GM21786 (cell line): ENCODE data around the gene DPH7.
"Not testable (repeated sequence)": the region's sequence is repeated elsewhere in the genome, so short reads cannot be mapped to it uniquely, and the experiment has no call there.

Experiments used
- ATAC-seq: cut with Tn5 transposase; IDR thresholded peaks from one replicate; pipeline ENCODE4 v1.9.1; 2021; ENCODE audit not compliant: unreplicated experiment

DPH7 gene

DNA sequence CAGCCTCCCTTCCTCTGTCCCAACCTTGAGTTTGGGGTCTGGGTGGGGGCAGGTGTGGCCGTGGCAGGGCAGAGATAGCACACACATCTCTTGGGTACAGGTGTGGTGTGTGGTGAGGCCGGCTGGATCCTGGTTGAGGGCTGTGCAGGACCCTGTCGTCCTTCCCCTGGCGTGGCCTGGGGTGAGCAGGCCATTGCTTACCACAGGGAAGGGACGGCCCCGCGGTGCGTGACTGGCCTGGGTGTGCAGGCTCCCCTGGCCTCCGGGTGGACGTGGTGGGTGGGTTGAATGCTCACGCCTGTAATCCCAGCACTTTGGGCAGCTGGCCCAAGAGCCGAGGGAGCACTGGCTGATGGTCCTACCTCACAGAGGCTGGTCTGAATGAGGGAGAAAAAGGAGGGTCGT is 28.0 kb upstream of the DPH7 start:
- no peak for ATAC-seq

DNA sequence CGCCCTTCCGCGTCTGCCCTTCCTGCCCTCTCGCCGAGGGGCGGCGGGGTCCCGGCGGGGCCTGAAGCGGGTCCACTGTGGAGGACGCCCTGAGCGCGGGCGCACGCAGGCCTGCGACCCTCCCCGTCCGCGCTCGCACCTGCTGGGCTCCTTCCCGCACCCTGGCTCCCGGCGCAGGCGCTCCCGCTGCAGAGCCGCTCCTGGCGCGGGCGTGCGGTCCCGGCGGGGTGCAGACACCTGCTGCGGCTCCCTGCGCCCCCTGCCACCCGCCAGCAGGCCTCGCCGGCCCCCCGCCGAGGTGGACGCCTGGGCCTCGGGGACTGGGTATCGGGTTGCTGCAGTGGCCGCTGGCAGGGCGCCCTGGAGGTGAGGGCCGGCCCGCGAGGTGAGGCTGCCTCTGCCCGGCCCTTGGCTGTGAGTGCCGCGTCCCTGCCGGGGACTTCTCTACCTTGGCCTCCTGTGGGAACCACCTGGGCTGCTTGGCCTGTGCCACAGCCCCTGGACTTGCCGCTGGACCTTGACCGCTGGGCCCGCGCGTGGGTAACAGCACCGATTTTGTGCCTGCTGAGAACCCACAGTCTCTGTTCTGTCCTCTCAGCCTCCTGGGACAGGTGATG is 27.4 kb upstream of the DPH7 start:
- peak; percentile 11 for ATAC-seq

DNA sequence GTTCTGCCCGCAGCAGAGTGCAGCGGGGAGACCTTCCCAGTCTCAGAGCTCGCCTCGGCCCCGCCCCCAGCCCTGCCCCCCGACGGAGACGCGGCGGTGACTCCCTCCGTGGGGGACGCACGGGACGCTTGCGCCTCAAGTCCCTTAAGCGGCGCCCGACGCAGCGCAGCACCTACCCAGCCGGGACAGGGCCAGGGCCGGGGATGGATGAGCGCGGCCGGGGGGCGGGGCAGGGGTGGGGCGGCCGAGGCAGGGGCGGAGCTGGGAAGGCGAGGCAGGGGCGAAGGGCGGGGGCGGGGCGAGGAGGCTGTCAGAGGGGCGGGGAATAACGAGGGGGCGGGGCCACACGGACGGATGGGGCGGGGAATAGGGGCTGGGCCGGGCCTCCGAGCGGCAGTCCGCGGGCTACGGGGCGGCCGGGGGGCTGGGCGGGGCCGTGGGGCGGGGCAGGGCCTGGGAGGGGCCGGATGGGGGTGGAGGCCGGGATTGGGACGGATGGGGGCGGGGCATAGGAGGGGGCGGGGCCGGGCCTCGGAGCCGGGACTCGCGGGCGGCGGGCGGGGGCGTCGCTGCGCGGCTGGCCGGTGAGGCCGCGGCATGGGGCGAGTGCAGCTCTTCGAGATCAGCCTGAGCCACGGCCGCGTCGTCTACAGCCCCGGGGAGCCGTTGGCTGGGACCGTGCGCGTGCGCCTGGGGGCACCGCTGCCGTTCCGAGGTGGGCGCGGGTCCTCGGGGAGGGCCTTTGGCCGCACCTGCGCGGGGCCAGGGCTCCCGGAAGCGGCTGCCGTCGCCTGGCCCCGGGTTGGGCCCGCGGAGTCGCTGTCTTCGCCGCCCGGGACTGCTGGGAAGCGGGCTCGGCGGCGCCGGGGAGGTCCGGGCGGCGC is 26.6 kb upstream of the DPH7 start, which contains the start of gene ARRDC1:
Gene ARRDC1, plus strand, starts transcription at position 566 of the 884 bp plus-strand sequence. Its CDS starts 32 bp downstream, at position 598.
- ATAC-seq, result peak; percentile 75

DNA sequence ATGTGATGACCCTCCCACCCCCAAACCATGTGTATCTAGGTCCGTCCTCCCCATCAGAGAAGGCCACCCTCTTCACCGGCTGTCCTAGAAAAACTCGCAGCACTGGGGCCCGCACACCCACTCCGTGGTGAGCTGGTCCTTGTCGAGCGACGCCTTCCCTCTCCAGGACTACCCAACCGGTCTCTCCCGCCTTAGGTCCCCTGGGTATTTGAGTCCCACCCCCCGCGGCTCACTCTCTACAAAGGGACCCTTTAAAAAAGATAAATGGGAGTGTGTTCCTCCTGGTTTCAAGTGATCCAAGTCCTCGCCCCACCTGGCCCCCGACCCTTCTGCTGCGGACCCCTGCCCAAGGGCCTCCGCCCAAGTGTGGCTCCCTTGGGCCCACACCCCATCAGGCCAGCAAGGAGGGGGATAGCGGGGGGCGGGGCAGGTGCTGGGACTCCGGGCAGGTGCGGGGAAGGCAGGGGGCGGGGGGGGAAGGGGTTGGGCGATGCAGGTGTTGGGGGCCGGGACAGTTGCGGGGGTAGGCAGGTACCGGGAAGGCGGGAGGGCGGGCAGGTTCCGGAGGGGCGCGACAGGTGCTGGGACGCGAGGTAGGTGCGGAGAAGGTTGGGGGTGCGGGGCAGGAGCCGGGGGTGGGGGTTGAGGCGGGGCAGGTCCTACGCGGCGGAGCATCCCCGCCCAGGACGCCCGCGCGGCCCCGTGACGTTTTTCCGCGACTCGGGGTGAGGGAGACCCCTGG is 25.8 kb upstream of the DPH7 start:
- no peak for ATAC-seq

DNA sequence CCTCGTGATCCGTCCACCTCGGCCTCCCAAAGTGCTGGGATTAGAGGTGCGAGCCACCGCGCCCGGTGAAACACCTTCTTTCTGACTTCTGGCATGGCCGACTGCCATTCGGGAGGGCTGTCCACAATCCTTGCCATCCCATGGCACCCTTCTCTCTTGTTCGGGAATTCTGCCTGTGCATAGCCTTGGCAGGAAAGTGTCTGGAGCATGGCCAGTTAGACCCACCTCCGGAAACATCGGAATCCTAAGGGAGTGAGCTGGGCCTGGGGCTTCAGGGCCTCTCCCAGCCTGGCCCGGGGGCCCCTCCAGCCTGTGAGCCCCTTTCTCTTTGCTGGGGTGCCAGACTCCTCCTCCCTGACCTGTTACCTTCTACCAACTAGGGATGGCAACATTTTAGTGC is 25.2 kb upstream of the DPH7 start:
- ATAC-seq, result no peak

DNA sequence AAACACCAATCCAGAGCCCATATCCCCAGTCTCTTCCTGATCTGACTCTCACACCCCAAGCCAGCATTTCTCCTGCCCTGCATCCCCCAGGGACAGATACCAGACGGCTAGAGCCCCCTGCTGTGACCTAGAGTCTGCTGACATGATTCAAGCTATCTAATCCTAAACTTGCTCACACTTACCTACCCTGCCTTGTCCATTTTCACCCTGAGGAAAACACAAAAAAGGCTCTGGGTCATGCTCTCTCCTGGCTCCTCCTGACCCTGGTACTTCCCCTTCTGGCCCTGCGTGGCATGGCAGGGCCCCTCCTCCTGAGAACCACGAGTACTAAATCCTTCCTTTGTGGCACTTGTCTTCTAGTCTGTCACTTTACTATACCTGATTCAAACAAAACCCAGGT is 23.9 kb upstream of the DPH7 start:
- ATAC-seq, result no peak

DNA sequence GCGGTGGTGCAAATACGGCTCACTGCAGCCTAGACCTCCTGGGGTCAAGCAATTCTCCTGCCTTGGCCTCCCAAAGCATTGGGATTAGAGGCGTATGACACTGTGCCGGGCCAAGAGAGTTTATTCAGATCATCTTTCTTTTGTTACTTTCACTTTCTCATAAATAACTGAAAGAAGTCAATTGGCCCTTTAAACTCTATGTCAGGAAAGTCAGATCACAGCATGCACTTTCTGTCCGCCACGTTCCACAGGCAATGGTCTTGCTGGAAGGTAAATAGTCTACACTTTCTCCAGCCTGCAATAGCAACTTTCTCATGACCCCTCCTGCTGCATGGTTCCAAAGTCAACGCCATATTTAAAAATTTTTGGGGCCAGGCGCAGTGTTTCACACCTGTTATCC is 20.2 kb upstream of the DPH7 start:
- no peak for ATAC-seq

DNA sequence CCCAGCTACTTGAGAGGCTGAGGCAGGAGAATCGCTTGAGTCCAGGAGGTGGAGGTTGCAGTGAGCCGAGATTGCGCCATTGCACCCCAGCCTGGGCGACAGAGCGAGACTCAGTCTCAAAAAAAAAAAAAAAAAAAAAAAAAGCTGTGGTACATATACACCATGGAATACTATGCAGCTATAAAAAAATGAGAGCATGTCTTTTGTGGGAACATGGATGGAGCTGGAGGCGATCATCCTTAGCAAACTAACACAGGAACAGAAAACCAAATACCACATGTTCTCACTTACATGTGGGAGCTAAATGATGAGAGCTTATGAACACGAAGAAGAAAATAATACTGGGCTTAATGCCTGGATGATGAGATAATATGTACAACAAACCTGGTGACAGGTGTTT is 17.9 kb upstream of the DPH7 start:
- ATAC-seq, result not testable (repeated sequence)

DNA sequence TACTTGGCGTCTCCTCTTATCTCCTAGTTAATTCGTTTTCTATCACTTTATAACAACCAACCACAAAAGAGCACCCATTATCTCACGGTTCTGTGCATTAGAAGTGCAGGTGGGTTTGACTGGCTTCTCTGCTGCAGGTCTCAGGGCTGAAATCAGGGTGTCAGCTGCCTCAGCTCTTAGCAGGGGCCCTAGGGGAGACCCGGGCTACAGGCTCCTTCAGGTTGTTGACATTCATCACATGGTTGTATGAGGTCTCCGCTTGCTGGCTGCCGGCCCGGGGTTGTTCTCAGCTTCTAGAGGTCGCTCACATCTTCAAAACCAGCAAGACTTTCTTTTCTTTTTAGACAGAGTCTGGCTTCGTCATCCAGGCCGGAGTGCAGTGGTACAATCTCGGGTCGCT is 14.5 kb upstream of the DPH7 start:
- no peak for ATAC-seq

DNA sequence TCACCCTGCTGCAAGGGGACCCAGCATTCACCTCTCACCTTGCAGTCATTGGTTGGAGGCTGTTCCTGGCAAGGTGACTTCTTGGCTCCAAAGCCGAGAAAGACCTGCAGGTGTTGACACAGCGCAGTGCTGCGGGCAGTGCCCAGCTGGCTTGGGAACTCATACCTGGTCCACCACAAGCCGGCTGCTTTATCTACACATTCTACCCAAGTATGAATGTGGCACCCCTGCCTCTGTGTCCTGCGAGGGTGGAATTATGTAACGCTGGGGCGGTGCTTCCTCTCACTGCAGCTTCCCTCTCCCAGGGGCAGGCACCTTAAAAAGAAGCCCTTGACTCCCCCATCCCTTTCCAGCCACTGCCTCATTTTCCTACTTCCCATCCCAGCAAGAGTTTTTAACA is 14.0 kb upstream of the DPH7 start:
- ATAC-seq, result no peak

DNA sequence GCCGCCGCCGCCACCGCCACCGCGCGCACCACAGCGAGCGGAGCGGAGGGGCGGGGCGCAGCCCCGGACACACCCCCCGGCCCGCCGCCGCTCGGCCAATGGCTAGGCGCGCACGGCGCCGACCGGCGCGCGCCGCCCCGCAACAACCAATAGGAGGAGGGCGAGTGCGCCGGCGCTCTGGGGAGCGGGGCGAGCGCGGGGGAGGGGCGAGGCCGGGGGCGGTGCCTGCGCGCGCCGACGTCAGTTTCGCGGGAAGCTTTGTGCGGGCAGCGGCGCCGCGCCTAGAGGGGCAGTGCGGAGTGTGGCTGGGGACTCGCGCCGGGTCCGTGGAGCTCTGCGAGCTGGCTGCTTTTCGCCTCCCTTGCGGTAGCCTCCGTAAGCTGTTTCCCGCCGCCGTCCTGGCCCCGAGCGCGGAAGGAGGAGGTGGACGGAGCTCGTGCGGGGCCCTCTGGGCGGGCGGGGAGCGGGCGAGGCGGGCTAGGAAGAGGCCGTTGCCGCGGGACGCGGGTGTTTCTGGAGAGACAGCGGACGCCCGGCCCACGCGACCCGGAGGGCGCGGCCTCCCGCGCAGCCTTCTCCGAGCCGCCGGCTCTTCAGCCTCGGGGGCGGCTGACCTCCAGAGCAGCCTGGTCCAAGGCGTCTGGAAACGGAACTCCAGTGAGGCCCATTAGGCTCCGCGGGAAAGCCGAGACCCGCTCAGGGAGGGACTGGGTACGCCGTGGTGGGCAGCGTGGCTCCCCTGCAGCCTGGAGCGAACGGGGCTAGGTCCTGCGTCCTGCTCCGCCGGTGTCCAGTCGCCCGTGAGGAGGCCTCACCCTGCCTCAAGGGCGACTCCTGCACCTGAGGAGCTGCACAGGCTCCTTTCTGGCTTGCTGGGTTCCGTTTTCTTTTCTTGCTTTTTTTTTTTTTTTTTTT is 12.0 kb upstream of the DPH7 start, which contains the start of gene ZMYND19:
Gene ZMYND19, minus strand, starts transcription at position 44 of the 915 bp plus-strand sequence. CDS start 249 bp downstream, outside the sequence.
- peak; percentile 84 for ATAC-seq

DNA sequence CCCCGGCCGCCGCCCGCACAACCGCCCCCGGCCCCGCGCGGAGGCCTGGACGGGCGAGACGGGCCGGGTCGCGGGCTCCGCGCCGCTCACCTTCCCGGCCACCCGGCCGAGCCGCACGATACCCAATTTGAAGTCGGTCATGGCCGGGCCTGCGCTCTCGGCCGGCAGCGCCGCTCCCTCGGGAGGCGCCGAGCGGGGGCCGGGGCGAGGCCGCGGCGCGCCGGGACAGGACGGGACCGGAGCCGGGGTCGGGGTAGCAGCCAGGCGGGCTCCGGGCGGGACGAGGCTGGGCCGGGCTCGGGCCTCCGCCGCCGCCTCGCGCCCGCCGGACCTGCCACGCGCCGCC is 11.4 kb upstream of the DPH7 start:
- ATAC-seq, result peak; percentile 20

DNA sequence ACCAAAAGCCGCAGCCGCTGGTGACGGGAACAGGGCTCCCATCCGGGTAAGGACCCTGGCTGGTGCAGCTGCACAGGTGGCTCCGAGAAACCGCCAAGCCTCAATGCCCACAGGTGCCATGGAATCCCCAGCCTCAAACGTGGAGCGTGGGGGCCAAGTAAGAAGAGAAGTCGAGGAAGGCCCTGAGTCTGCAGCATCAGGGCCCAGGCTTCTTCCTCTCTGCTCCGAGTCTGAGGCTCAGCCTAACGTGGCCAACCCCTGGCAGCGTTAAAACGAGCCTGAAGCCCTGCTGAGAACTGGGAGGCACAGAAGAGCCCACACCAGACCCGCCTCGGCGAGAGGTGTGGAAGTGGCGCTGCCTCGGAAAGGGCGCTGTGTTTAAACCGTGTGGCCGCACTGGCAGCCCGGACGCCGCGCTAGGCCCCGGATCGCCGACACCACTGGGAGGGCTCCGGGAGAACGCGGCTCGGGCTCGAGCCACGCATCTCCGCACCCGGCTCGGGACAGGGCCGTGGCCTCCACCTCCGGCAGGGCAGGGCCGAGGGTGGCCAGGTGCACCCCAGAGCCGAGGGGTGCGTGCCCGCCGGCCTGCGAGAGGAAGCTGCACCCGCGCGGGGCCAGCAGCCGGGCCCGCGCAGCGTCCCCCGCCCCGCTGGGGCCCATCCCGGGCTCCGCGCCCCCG is 10.9 kb upstream of the DPH7 start:
- ATAC-seq, result peak; percentile 17

DNA sequence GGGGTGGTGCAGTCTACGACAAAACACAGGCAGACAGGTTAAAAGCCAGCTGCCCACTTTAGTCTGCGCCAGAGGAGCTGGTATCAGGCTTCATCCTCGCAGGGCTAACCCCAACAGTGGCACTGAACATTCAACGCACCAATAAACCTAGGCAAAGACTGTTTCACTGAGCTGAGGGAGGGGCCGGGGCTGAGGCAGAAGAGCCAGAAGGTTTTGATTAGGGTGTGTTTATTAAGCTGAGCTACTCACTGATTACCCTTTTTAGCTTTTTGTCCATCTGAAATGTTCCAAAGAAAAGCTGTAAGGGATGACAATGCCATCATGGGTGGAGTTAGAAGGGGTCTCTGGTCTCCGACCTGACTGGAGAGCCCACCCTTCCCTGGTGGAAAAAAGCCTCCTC is 10.2 kb upstream of the DPH7 start:
- ATAC-seq, result no peak

DNA sequence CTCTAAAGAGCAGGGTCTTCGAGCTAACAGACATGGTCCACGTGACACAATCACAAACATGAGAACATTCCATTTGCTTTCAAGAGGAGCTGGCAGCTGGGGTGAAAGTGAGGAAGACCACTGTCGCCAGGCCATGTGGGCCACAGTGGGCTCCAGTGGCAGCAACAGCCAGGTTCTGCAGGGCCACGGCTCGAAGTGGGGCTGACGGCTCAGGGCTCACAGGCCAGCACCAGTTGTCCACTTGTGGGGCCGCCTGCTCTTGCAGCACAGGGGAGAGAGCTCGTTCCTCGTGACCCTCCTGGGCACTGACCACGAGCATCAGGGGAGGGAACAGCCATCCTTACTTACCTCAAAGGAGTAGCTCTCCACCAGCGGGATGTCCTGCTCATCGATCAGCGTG is 9.6 kb upstream of the DPH7 start:
- no peak for ATAC-seq

DNA sequence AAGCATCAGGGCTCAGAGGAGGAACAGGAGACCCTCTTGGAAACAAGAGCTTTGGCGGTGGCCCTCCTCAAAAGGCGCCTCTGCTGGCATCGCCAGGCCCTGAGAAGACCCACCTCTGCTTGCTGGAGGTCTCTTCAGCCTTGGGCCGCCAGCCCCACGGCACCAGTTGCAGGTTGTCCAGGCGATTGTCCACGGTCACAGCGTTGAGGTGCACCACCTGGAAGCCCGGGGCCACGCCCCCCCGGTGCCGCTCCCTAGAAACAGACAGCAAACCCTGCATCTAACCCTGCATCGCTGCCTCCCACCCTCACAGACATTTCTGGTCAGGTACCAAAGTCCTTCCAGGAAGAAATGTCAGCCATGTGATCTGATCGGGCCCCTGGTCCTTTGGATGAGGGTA is 8.1 kb upstream of the DPH7 start:
- ATAC-seq, result no peak

DNA sequence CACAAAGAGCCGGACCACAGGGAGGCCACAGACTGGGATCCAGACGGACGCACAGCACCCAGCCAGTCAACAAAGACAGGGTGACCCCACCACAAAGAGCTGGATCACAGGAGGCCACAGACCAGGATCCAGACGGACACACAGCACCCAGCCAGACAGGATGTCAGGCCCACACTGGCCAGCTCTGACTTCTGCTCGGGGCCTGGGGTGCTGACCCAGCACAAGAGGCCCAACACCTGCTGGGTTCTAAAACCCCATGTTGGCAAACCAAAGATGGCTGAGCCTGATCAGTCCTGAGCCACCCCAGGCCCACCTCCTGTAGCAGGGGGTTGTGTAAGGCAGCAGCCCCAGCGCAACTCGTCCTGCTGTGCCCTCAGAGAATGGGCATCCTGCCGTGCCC is 5.2 kb upstream of the DPH7 start:
- no peak for ATAC-seq

DNA sequence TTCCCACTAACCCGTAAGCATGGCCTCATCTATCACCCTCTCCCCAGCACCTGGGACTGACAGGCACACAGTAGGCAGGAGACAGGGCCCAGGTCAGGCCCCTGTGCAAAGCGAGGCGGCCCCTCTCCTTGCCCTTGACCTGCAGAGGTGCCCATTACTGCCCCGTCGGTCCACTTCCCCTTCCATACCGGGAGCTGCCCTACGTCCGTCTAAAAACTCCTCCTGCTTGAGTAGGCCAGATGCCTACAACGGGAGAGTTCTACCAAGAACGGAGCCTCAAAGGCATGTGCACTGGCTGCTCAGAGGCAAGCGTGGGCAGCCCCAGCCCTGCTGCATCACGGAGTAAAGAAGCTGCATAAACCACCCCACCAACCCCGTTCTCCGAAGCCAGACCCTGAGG is 4.6 kb upstream of the DPH7 start:
- ATAC-seq, result no peak

DNA sequence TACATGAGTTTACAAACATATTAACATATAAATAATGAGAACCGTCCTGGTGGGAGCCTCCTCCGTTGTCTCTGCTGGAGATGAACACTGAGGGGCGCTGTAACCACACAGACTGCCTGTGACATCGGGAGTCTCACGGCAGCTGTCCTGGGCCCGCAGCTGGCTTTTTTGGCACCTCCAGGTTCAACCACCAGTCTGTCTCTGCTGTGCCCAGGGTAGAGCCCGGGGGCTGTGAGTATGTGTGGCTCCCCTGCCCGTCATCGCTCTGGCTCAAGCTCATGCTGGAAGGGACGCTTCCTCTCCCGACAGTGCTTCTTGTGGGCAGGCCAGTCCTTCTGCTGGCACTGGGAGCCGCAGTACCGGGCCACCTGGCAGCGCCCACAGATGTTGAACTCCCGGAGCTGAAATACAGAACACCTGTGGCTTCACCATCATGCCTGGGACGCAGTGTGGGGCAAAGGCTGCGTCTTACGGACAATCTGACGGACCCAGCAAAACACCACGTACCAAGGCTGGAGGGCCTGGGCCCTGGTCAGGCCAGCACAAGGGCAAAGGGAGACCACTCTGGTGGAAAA is 3.6 kb upstream of the DPH7 start:
- no peak for ATAC-seq
